Neural cell (in vitro differentiated cells): ENCODE measurements around the gene ADRB1. TPM values are rescaled to one million over a fixed set of nuclear protein-coding genes. Genes with fewer than 3 reads are reported as not detected.

ENCODE experiments used
- H2AFZ ChIP-seq: fragments of 200-600, 300-800 bp; sonication (generic), shearing (Covaris generic); 2 replicates; pipeline ENCODE4 v1.6.0; 2014; ENCODE audit warnings: low read depth, mild to moderate bottlenecking, antibody characterized with exemption, low read length, moderate library complexity
- H3F3A ChIP-seq: fragments of 200-600 bp; shearing (Covaris generic); 2 replicates; pipeline ENCODE4 v1.6.1; 2016; ENCODE audit warnings: mild to moderate bottlenecking, moderate library complexity, mixed read lengths, antibody characterized with exemption, low read length; ENCODE audit not compliant: insufficient read depth, poor library complexity, severe bottlenecking
- H3K27ac ChIP-seq: fragments of 200-600, 300-800 bp; sonication (generic), shearing (Covaris generic); 2 replicates; pipeline ENCODE4 v1.5.1; 2014; ENCODE audit warnings: mild to moderate bottlenecking, low read length, moderate library complexity
- H3K27me3 ChIP-seq: fragments of 300-800, 200-600 bp; sonication (generic), shearing (Covaris generic); 2 replicates; pipeline ENCODE4 v1.6.0; 2014; ENCODE audit warnings: mild to moderate bottlenecking, low read depth, low read length, moderate library complexity; ENCODE audit not compliant: insufficient read depth
- H3K36me3 ChIP-seq: fragments of 300-800, 200-600 bp; sonication (generic), shearing (Covaris generic); 2 replicates; pipeline ENCODE4 v1.5.1; 2014; ENCODE audit warnings: mild to moderate bottlenecking, antibody characterized with exemption, low read length, moderate library complexity; ENCODE audit not compliant: insufficient read depth
- H3K4me2 ChIP-seq: fragments of 300-800, 200-600 bp; sonication (generic), shearing (Covaris generic); 2 replicates; pipeline ENCODE4 v1.6.0; 2014; ENCODE audit warnings: mild to moderate bottlenecking, low read length
- H3K4me3 ChIP-seq: fragments of 300-800, 200-600 bp; sonication (generic), shearing (Covaris generic); 2 replicates; pipeline ENCODE4 v1.5.1; 2014; ENCODE audit warnings: mild to moderate bottlenecking, low read length, moderate library complexity
- H3K79me2 ChIP-seq: fragments of 200-600 bp; shearing (Covaris generic); replicated peaks from 2 replicates; pipeline ENCODE4 v1.6.0; 2014; ENCODE audit warnings: mild to moderate bottlenecking, low read length, moderate library complexity; ENCODE audit not compliant: insufficient read depth
- H3K9ac ChIP-seq: fragments of 300-800, 200-600 bp; sonication (generic), shearing (Covaris generic); 2 replicates; pipeline ENCODE4 v1.6.1; 2016; ENCODE audit warnings: mild to moderate bottlenecking, low read length, mixed read lengths
- H3K9me2 ChIP-seq: fragments of 200-600 bp; shearing (Covaris generic); 2 replicates; pipeline ENCODE4 v1.6.1; 2016; ENCODE audit warnings: mild to moderate bottlenecking, low read length, mixed read lengths; ENCODE audit not compliant: insufficient read depth
- H3K9me3 ChIP-seq: fragments of 200-600, 300-800 bp; sonication (generic), shearing (Covaris generic); 2 replicates; pipeline ENCODE4 v1.6.1; 2016; ENCODE audit warnings: mild to moderate bottlenecking, mixed run types, low read length, moderate library complexity, mixed read lengths
- H4K20me1 ChIP-seq: fragments of 200-600 bp; shearing (Covaris generic); 2 replicates; pipeline ENCODE4 v1.6.1; 2016; ENCODE audit warnings: mild to moderate bottlenecking, mixed run types; ENCODE audit not compliant: insufficient read depth
- EP300 ChIP-seq: fragments of 450-650 bp; conservative IDR thresholded peaks from 2 replicates; pipeline ENCODE4 v1.6.1; 2014; ENCODE audit warnings: antibody characterized with exemption, mild to moderate bottlenecking, moderate library complexity; ENCODE audit not compliant: poor library complexity, severe bottlenecking
- EZH2 ChIP-seq: fragments of 200-600, 300-800 bp; shearing (Covaris generic), sonication (generic); IDR thresholded peaks from 2 replicates; pipeline ENCODE4 v1.6.1; 2014; ENCODE audit warnings: antibody characterized with exemption, low read length, borderline replicate concordance, mild to moderate bottlenecking; ENCODE audit not compliant: insufficient read depth, poor library complexity, severe bottlenecking
- MXI1 ChIP-seq: fragments of 450-650 bp; conservative IDR thresholded peaks from 2 replicates; pipeline ENCODE4 v1.6.1; 2014; ENCODE audit warnings: antibody characterized with exemption, mild to moderate bottlenecking; ENCODE audit not compliant: poor library complexity, severe bottlenecking
- POLR2AphosphoS5 ChIP-seq: IDR thresholded peaks from 2 replicates; pipeline ENCODE4 v1.6.1; 2012
- RAD21 ChIP-seq: fragments of 450-650 bp; conservative IDR thresholded peaks from 2 replicates; pipeline ENCODE4 v1.6.1; 2014; ENCODE audit warnings: antibody characterized with exemption, mild to moderate bottlenecking, moderate library complexity
- SMC3 ChIP-seq: fragments of 450-650 bp; conservative IDR thresholded peaks from 2 replicates; pipeline ENCODE4 v1.6.1; 2014; ENCODE audit warnings: antibody characterized with exemption, mild to moderate bottlenecking, moderate library complexity; ENCODE audit not compliant: poor library complexity
- TAF1 ChIP-seq: IDR thresholded peaks from 2 replicates; pipeline ENCODE4 v1.6.1; 2012; ENCODE audit warnings: low read depth
- polyA plus RNA-seq: library from polyadenylated mRNA; depleted of rRNA; stranded (reverse); fragments of >200 nt; gene quantifications from 2 replicates; pipeline ENCODE4 v1.2.3, GENCODE V29; 2014
- TF ChIP-seq, protein P1 (sequence below): fragments of 450-650 bp; IDR thresholded peaks from 2 replicates; pipeline ENCODE4 v1.5.1; 2014; ENCODE audit warnings: antibody characterized with exemption, mild to moderate bottlenecking, moderate library complexity; ENCODE audit not compliant: poor library complexity, severe bottlenecking
- TF ChIP-seq, protein P2 (sequence below): IDR thresholded peaks from 2 replicates; pipeline ENCODE4 v1.6.1; 2012; ENCODE audit warnings: borderline replicate concordance

The ADRB1 gene
- polyA plus RNA-seq, 1 donor from 2014 or later: not detected

DNA sequence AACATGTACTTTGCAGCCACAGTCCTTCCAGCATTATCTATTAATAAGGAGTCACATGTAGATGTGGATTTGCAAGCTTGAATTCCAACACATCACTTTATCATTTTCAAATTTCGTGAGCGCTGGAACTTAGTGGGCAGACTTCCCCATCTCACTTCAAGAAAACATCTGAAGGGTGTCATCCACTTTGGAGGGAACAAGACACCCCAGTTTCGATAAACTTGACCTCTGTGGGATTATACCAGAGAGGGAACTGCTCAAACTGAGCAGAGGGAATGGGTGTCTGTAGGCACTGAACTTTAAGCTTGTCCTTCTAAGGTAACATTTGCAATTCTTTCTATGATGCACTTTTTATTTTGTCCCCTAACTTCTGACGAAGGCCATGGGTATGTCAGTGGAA is 27.5 kb downstream of the ADRB1 start:
- H3K9me3 ChIP-seq: no peaks in the 10 kb centered on the region
- H3K36me3 ChIP-seq: no peaks in the 10 kb centered on the region
- no peaks in the 10 kb centered on the region for H3K9me2 ChIP-seq
- no peak overlapping the region for H3K9ac ChIP-seq
- no peaks in the 10 kb centered on the region for H3K79me2 ChIP-seq
- H3K27me3 ChIP-seq: no peaks in the 10 kb centered on the region
- no peaks in the 10 kb centered on the region for H4K20me1 ChIP-seq
- H3K4me3 ChIP-seq: no peak overlapping the region
- TF ChIP-seq, protein P1, sequence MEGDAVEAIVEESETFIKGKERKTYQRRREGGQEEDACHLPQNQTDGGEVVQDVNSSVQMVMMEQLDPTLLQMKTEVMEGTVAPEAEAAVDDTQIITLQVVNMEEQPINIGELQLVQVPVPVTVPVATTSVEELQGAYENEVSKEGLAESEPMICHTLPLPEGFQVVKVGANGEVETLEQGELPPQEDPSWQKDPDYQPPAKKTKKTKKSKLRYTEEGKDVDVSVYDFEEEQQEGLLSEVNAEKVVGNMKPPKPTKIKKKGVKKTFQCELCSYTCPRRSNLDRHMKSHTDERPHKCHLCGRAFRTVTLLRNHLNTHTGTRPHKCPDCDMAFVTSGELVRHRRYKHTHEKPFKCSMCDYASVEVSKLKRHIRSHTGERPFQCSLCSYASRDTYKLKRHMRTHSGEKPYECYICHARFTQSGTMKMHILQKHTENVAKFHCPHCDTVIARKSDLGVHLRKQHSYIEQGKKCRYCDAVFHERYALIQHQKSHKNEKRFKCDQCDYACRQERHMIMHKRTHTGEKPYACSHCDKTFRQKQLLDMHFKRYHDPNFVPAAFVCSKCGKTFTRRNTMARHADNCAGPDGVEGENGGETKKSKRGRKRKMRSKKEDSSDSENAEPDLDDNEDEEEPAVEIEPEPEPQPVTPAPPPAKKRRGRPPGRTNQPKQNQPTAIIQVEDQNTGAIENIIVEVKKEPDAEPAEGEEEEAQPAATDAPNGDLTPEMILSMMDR: no peak
- TF ChIP-seq RAD21 (no peak), TAF1 (no peak), EP300 (no peak), SMC3 (no peak), MXI1 (no peak), EZH2 (no peak), POLR2AphosphoS5 (no peak)
- TF ChIP-seq, protein P2, sequence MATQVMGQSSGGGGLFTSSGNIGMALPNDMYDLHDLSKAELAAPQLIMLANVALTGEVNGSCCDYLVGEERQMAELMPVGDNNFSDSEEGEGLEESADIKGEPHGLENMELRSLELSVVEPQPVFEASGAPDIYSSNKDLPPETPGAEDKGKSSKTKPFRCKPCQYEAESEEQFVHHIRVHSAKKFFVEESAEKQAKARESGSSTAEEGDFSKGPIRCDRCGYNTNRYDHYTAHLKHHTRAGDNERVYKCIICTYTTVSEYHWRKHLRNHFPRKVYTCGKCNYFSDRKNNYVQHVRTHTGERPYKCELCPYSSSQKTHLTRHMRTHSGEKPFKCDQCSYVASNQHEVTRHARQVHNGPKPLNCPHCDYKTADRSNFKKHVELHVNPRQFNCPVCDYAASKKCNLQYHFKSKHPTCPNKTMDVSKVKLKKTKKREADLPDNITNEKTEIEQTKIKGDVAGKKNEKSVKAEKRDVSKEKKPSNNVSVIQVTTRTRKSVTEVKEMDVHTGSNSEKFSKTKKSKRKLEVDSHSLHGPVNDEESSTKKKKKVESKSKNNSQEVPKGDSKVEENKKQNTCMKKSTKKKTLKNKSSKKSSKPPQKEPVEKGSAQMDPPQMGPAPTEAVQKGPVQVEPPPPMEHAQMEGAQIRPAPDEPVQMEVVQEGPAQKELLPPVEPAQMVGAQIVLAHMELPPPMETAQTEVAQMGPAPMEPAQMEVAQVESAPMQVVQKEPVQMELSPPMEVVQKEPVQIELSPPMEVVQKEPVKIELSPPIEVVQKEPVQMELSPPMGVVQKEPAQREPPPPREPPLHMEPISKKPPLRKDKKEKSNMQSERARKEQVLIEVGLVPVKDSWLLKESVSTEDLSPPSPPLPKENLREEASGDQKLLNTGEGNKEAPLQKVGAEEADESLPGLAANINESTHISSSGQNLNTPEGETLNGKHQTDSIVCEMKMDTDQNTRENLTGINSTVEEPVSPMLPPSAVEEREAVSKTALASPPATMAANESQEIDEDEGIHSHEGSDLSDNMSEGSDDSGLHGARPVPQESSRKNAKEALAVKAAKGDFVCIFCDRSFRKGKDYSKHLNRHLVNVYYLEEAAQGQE: no peak
- no peak overlapping the region for H2AFZ ChIP-seq
- H3F3A ChIP-seq: no peaks in the 10 kb centered on the region
- H3K27ac ChIP-seq: no peak overlapping the region
- no peak overlapping the region for H3K4me2 ChIP-seq

GRCh38 chr10:114073395-114074186 is 29.9 kb downstream of the ADRB1 start:
- Histone ChIP-seq H3K9ac (no peak overlapping the region), H3K9me2 (no peaks in the 10 kb centered on the region), H3K4me3 (no peak overlapping the region), H3K27ac (no peak overlapping the region), H3K79me2 (no peaks in the 10 kb centered on the region), H3K4me2 (no peak overlapping the region), H4K20me1 (no peaks in the 10 kb centered on the region), H2AFZ (no peak overlapping the region), H3K27me3 (no peaks in the 10 kb centered on the region), H3K9me3 (no peaks in the 10 kb centered on the region), H3F3A (no peaks in the 10 kb centered on the region), H3K36me3 (no peaks in the 10 kb centered on the region)
- TF ChIP-seq, protein P1: no peak
- TF ChIP-seq TAF1: no peak
- TF ChIP-seq, protein P2: no peak
- no peak for TF ChIP-seq POLR2AphosphoS5
- no peak for TF ChIP-seq MXI1
- TF ChIP-seq RAD21: no peak
- TF ChIP-seq EP300: no peak
- TF ChIP-seq SMC3: no peak
- no peak for TF ChIP-seq EZH2
